Astrocyte (in vitro differentiated cells and primary cell): Measurements from ENCODE around the gene MARCHF9. TPM values are rescaled to one million over a fixed set of nuclear protein-coding genes. Genes with fewer than 3 reads are reported as not detected.

Source experiments
- DNase-seq: peaks from one replicate; pipeline ENCODE4 v3.0.0-alpha.2; 2010; ENCODE audit warnings: low read depth
- FAIRE-seq: peaks from 2 replicates; lab custom pipeline; 2011; peaks lifted over from hg19 to GRCh38; lab: Jason Lieb, UNC
- H2AFZ ChIP-seq: 2 replicates; pipeline ENCODE4 v1.6.0; 2012; ENCODE audit warnings: low read depth, low read length, inconsistent platforms
- H3K27ac ChIP-seq: 2 replicates; pipeline ENCODE4 v1.5.1; 2011; ENCODE audit warnings: low read depth, low read length, inconsistent platforms
- H3K27me3 ChIP-seq: 2 replicates; pipeline ENCODE4 v1.6.0; 2011; ENCODE audit warnings: low read length, inconsistent platforms; ENCODE audit not compliant: insufficient read depth
- H3K36me3 ChIP-seq: 2 replicates; pipeline ENCODE4 v1.5.1; 2011; ENCODE audit warnings: low read length, inconsistent platforms; ENCODE audit not compliant: insufficient read depth
- H3K4me1 ChIP-seq: 2 replicates; pipeline ENCODE4 v1.5.1; 2011; ENCODE audit warnings: low read length, inconsistent platforms; ENCODE audit not compliant: insufficient read depth
- H3K4me2 ChIP-seq: 2 replicates; pipeline ENCODE4 v1.6.0; 2012; ENCODE audit warnings: low read length, inconsistent platforms
- H3K4me3 ChIP-seq: 2 replicates; pipeline ENCODE4 v1.5.1; 2011; ENCODE audit warnings: low read depth, mild to moderate bottlenecking, low read length, inconsistent platforms; ENCODE audit not compliant: insufficient read depth
- H3K79me2 ChIP-seq: 2 replicates; pipeline ENCODE4 v1.6.0; 2012; ENCODE audit warnings: mild to moderate bottlenecking, low read length, inconsistent platforms; ENCODE audit not compliant: insufficient read depth
- H3K9ac ChIP-seq: 2 replicates; pipeline ENCODE4 v1.6.0; 2012; ENCODE audit warnings: mild to moderate bottlenecking, low read length, inconsistent platforms
- H3K9me3 ChIP-seq: 2 replicates; pipeline ENCODE4 v1.5.1; 2012; ENCODE audit warnings: low read depth, mild to moderate bottlenecking, low read length, inconsistent platforms; ENCODE audit not compliant: insufficient read depth
- H4K20me1 ChIP-seq: 2 replicates; pipeline ENCODE4 v1.6.0; 2012; ENCODE audit warnings: low read length, inconsistent platforms; ENCODE audit not compliant: insufficient read depth
- H3K27ac Mint-ChIP-seq: one replicate; pipeline ENCODE4 v1.8.0; 2021; ENCODE audit warnings: mild to moderate bottlenecking, mixed read lengths; ENCODE audit not compliant: unreplicated experiment
- H3K27me3 Mint-ChIP-seq: one replicate; pipeline ENCODE4 v1.8.0; 2021; ENCODE audit warnings: low read depth, mixed read lengths; ENCODE audit not compliant: unreplicated experiment
- H3K36me3 Mint-ChIP-seq: one replicate; pipeline ENCODE4 v1.8.0; 2021; ENCODE audit warnings: low read depth, mixed read lengths; ENCODE audit not compliant: unreplicated experiment
- H3K4me1 Mint-ChIP-seq: one replicate; pipeline ENCODE4 v1.8.0; 2021; ENCODE audit warnings: low read depth, mixed read lengths; ENCODE audit not compliant: unreplicated experiment
- H3K4me3 Mint-ChIP-seq: one replicate; pipeline ENCODE4 v1.8.0; 2021; ENCODE audit warnings: mild to moderate bottlenecking, moderate library complexity, mixed read lengths; ENCODE audit not compliant: unreplicated experiment
- H3K9me3 Mint-ChIP-seq: one replicate; pipeline ENCODE4 v1.8.0; 2021; ENCODE audit warnings: mild to moderate bottlenecking, mixed read lengths; ENCODE audit not compliant: unreplicated experiment
- CTCF ChIP-seq: IDR thresholded peaks from 2 replicates; pipeline ENCODE4 v1.5.1; 2011; ENCODE audit warnings: low read depth, mild to moderate bottlenecking, inconsistent platforms, low read length, moderate library complexity; ENCODE audit not compliant: insufficient read depth
- EZH2 ChIP-seq: IDR thresholded peaks from 2 replicates; pipeline ENCODE4 v1.6.1; 2012; ENCODE audit warnings: mild to moderate bottlenecking, low read length, inconsistent platforms; ENCODE audit not compliant: insufficient read depth
- total RNA-seq: library from RNA; stranded (reverse); gene quantifications from 2 replicates; pipeline ENCODE4 v1.2.1, GENCODE V29; 2021

Gene MARCHF9
- total RNA-seq, 1 donor from 2014 or later, result 13.0 TPM

- FAIRE-seq (no peak), DNase-seq (no peak)
- Histone ChIP-seq H3K4me3 (no peak overlapping the region), H3K79me2 (peaks cover 18% of the 10 kb centered on the region), H3K4me1 (peaks cover 4% of the 10 kb centered on the region), H2AFZ (no peak overlapping the region), H3K9ac (no peak overlapping the region), H4K20me1 (peaks cover 5% of the 10 kb centered on the region), H3K4me2 (no peak overlapping the region), H3K27ac (no peak overlapping the region), H3K27me3 (no peaks in the 10 kb centered on the region), H3K9me3 (no peaks in the 10 kb centered on the region), H3K36me3 (peaks cover 28% of the 10 kb centered on the region)
- Mint-ChIP-seq H3K27ac (peak overlapping the region; percentile 62), H3K9me3 (no peaks in the 10 kb centered on the region), H3K27me3 (no peaks in the 10 kb centered on the region), H3K4me3 (peak overlapping the region; percentile 80), H3K4me1 (peaks cover 5% of the 10 kb centered on the region), H3K36me3 (peaks cover 6% of the 10 kb centered on the region)
- no peak for TF ChIP-seq EZH2
- no peak for TF ChIP-seq CTCF
These were observed 29.0 kb downstream of the MARCHF9 start for GRCh38 chr12:57783861-57784260.

- TF ChIP-seq CTCF (no peak), EZH2 (no peak)
- Histone ChIP-seq H4K20me1 (no peaks in the 10 kb centered on the region), H3K4me2 (peak overlapping the region; percentile 62), H3K27me3 (no peaks in the 10 kb centered on the region), H3K79me2 (no peaks in the 10 kb centered on the region), H2AFZ (no peak overlapping the region), H3K4me3 (no peak overlapping the region), H3K4me1 (peaks cover 13% of the 10 kb centered on the region), H3K27ac (peak overlapping the region; percentile 76), H3K9me3 (no peaks in the 10 kb centered on the region), H3K9ac (peak overlapping the region; percentile 64), H3K36me3 (peaks cover 19% of the 10 kb centered on the region)
- Mint-ChIP-seq H3K4me3 (no peak overlapping the region), H3K4me1 (peaks cover 9% of the 10 kb centered on the region), H3K27me3 (no peaks in the 10 kb centered on the region), H3K27ac (peak overlapping the region; percentile 62), H3K9me3 (no peaks in the 10 kb centered on the region), H3K36me3 (peaks cover 17% of the 10 kb centered on the region)
- FAIRE-seq (peak; percentile 77), DNase-seq (peak; percentile 91)
These were observed 39.0 kb downstream of the MARCHF9 start for GRCh38 chr12:57793920-57794319.

- H3K9me3 Mint-ChIP-seq, result no peaks in the 10 kb centered on the region
- peak overlapping the region; percentile 41 for H3K27ac Mint-ChIP-seq
- Histone ChIP-seq H3K9ac (no peak overlapping the region), H3K79me2 (no peaks in the 10 kb centered on the region), H3K36me3 (peaks cover 21% of the 10 kb centered on the region), H3K4me3 (no peak overlapping the region), H4K20me1 (no peaks in the 10 kb centered on the region), H2AFZ (no peak overlapping the region), H3K4me2 (no peak overlapping the region), H3K4me1 (peaks cover 13% of the 10 kb centered on the region), H3K9me3 (no peaks in the 10 kb centered on the region), H3K27ac (peak overlapping the region; percentile 13), H3K27me3 (no peaks in the 10 kb centered on the region)
- TF ChIP-seq EZH2, result no peak
- no peak for TF ChIP-seq CTCF
- peaks cover 15% of the 10 kb centered on the region for H3K36me3 Mint-ChIP-seq
- DNase-seq (no peak), FAIRE-seq (no peak)
- peaks cover 9% of the 10 kb centered on the region for H3K4me1 Mint-ChIP-seq
- H3K4me3 Mint-ChIP-seq, result no peak overlapping the region
- no peaks in the 10 kb centered on the region for H3K27me3 Mint-ChIP-seq
These were observed 40.5 kb downstream of the MARCHF9 start for GRCh38 chr12:57795354-57795753.
